Measurements from ENCODE around the gene BOLL.

- peak; percentile 18 to 79 (median 65) for TF ChIP-seq CTCF (IDR thresholded peaks at IDR 0.05)
- TF ChIP-seq POLR2A (IDR thresholded peaks at IDR 0.05), result no peak
Measured at GRCh38 chr2:197707316-197708213, 77.6 kb downstream of the BOLL start.
